ENCODE measurements around the gene UBE2I. TPM values are rescaled to one million over a fixed set of nuclear protein-coding genes. Genes with fewer than 3 reads are reported as not detected.
"Not testable (repeated sequence)": the region's sequence is repeated elsewhere in the genome, so short reads cannot be mapped to it uniquely, and the experiment has no call there.

Gene UBE2I
- total RNA-seq, 1 donor from 2014 or later, result 256 TPM

DNA sequence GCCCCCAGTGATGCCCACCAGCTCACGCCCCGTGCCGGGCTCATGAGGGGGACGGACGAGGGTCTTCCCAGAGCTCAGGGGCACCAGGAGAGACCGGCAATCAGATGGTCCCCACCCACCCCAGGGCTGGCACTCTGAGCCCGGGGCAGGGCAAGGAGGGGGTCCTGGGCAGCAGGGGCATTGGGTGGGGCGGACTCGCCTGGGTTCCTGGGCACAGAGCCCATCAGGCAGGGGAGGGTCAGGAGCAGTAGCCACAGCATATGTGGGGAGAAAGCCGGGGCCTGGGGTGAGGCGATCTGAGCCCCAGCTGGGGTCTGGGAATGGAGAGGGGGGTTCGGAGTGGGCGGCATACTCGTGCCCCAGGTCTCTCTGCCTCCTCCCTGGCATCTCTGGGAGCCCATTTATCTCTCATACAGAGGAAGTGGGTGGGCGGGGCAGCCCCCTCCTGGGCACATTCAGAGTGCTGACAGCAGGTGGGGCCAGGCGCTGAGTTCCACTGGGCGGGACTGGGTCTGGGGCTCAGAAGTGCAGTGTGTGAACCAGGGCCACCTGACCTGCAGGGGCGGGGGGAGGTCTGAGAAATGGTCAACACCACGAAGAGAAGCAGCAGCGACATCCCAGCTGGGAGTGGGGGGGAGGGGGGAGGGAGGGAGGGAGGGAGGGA lies 20.5 kb upstream of the UBE2I start:
- H3K9me3 Mint-ChIP-seq (ENCODE audit: unreplicated experiment), result peaks cover 2% of the 10 kb centered on the region
- TF ChIP-seq, protein P1, sequence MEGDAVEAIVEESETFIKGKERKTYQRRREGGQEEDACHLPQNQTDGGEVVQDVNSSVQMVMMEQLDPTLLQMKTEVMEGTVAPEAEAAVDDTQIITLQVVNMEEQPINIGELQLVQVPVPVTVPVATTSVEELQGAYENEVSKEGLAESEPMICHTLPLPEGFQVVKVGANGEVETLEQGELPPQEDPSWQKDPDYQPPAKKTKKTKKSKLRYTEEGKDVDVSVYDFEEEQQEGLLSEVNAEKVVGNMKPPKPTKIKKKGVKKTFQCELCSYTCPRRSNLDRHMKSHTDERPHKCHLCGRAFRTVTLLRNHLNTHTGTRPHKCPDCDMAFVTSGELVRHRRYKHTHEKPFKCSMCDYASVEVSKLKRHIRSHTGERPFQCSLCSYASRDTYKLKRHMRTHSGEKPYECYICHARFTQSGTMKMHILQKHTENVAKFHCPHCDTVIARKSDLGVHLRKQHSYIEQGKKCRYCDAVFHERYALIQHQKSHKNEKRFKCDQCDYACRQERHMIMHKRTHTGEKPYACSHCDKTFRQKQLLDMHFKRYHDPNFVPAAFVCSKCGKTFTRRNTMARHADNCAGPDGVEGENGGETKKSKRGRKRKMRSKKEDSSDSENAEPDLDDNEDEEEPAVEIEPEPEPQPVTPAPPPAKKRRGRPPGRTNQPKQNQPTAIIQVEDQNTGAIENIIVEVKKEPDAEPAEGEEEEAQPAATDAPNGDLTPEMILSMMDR (IDR thresholded peaks at IDR 0.05; ENCODE audit: partially characterized antibody, unreplicated experiment), result no peak
- H3K36me3 Mint-ChIP-seq (ENCODE audit: unreplicated experiment), result no peaks in the 10 kb centered on the region
- no peak overlapping the region for H3K27ac Mint-ChIP-seq (ENCODE audit: unreplicated experiment)
- peaks cover 6% of the 10 kb centered on the region for H3K27me3 Mint-ChIP-seq (ENCODE audit: unreplicated experiment)
- H3K4me3 Mint-ChIP-seq (ENCODE audit: unreplicated experiment), result no peak overlapping the region
- peaks cover 13% of the 10 kb centered on the region for H3K4me1 Mint-ChIP-seq (ENCODE audit: low read depth, unreplicated experiment)
- no peak for DNase-seq

DNA sequence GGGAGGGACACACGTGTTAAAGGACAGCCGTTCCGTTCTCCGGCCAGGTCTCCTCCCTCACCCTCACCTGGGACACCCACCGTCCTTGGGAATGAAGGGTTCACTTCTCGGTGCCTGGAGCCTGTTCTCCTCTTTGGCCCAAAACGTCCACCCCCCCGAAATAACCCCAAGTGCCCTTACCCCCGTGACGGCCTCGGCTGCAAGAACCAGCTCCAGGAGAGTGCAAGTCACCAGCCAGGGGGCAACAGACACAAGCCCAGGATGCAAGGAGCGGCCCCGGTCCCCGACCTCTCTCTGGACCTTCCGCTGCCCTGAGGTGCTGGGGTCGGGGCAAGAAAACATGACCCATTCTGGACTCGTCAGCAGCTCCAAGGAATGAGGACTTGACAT lies 20.0 kb upstream of the UBE2I start:
- TF ChIP-seq, protein P1 (IDR thresholded peaks at IDR 0.05; ENCODE audit: partially characterized antibody, unreplicated experiment), result no peak
- no peak overlapping the region for H3K27ac Mint-ChIP-seq (ENCODE audit: unreplicated experiment)
- H3K9me3 Mint-ChIP-seq (ENCODE audit: unreplicated experiment), result peaks cover 2% of the 10 kb centered on the region
- H3K4me1 Mint-ChIP-seq (ENCODE audit: low read depth, unreplicated experiment), result peaks cover 15% of the 10 kb centered on the region
- no peak for DNase-seq
- peak overlapping the region; percentile 34 for H3K4me3 Mint-ChIP-seq (ENCODE audit: unreplicated experiment)
- H3K36me3 Mint-ChIP-seq (ENCODE audit: unreplicated experiment), result no peaks in the 10 kb centered on the region
- H3K27me3 Mint-ChIP-seq (ENCODE audit: unreplicated experiment), result peaks cover 4% of the 10 kb centered on the region

DNA sequence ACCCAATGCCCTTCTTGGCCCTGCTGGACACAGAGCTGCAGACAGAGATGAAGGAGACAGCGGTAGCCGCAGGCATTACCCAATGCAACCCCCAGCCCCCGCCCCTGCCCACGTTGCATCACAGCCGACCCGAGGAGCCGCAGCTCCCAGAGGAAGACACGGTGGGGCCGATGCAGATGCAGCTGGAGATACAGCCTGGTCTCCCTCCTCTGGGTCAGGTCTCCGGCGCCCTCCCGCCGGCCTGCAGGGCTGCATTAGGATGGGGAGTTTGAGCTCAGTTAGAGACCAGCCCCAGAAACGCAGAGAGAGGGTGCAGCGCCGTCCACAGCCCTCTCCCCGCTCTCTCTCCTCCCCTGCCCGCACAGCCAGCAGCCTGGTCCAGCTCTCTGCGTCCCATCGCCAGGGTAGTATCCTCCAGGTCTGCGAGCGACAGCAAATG lies 19.4 kb upstream of the UBE2I start:
- peaks cover 6% of the 10 kb centered on the region for H3K27me3 Mint-ChIP-seq (ENCODE audit: unreplicated experiment)

DNA sequence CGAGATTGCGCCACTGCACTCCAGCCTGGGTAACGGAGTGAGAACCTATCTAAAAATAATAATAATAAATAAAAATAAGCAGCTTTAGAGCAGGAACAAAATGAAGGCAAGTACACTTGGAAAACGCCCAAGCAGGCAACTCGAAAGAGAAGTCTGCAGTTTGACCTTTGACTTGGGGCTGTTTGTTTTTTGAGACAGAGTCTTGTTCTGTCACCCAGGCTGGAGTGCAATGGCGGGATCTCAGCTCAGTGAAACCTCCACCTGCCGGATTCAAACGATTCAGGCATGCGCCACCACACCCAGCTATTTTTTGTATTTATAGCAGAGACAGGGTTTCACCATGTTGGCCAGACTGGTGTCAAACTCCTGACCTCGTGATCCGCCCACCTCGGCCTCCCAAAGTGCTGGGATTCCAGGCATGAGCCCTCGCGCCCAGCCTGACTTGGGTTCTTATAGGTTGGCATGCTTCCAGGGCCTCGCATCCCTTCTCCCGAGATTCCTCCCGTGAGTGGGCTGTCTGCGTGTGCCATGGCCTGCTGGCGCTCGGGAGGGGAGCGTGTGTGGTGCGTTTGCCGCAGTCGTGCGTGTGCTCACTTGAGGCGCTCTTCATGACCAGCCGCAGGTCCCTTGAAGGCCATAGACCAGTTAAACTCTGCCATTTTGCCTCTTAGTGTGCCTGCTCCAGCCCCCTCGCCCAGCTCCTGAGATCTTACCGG lies 18.4 kb upstream of the UBE2I start:
- Mint-ChIP-seq H3K9me3 (ENCODE audit: unreplicated experiment) (peaks cover 2% of the 10 kb centered on the region), H3K27ac (ENCODE audit: unreplicated experiment) (no peak overlapping the region), H3K4me1 (ENCODE audit: low read depth, unreplicated experiment) (peaks cover 13% of the 10 kb centered on the region), H3K36me3 (ENCODE audit: unreplicated experiment) (no peaks in the 10 kb centered on the region), H3K4me3 (ENCODE audit: unreplicated experiment) (no peak overlapping the region), H3K27me3 (ENCODE audit: unreplicated experiment) (peaks cover 6% of the 10 kb centered on the region)
- no peak for DNase-seq
- TF ChIP-seq, protein P1 (IDR thresholded peaks at IDR 0.05; ENCODE audit: partially characterized antibody, unreplicated experiment), result no peak

More for the DNA sequence above, 19.4 kb upstream of the UBE2I start:
- peaks cover 16% of the 10 kb centered on the region for H3K4me1 Mint-ChIP-seq (ENCODE audit: low read depth, unreplicated experiment)
- peak overlapping the region; percentile 34 for H3K4me3 Mint-ChIP-seq (ENCODE audit: unreplicated experiment)
- TF ChIP-seq, protein P1 (IDR thresholded peaks at IDR 0.05; ENCODE audit: partially characterized antibody, unreplicated experiment), result no peak
- no peak overlapping the region for H3K27ac Mint-ChIP-seq (ENCODE audit: unreplicated experiment)
- peaks cover 2% of the 10 kb centered on the region for H3K9me3 Mint-ChIP-seq (ENCODE audit: unreplicated experiment)
- no peaks in the 10 kb centered on the region for H3K36me3 Mint-ChIP-seq (ENCODE audit: unreplicated experiment)
- peak; percentile 67 for DNase-seq

DNA sequence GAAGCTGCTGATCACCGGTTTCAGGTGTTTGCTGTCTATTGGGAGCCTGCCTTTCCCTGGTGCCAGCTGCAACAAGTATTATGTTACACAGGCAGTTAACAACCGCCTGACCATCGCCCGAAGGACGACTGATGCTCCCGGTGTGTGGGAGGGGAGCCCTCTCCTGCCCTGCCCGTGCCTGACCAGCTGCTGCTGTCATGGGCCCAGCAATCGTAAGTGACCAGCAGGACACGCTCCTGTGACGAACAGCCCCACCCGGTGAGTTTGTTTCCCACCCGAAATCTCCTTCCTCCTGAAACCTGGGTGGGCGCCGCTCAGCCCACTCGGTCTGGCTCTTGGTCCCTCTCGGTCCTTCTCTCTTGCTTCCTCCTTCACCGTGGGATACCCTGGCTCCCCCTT lies 17.9 kb upstream of the UBE2I start:
- Mint-ChIP-seq H3K4me3 (ENCODE audit: unreplicated experiment) (peak overlapping the region; percentile 25), H3K9me3 (ENCODE audit: unreplicated experiment) (peaks cover 2% of the 10 kb centered on the region), H3K27me3 (ENCODE audit: unreplicated experiment) (peaks cover 6% of the 10 kb centered on the region), H3K36me3 (ENCODE audit: unreplicated experiment) (no peaks in the 10 kb centered on the region), H3K27ac (ENCODE audit: unreplicated experiment) (no peak overlapping the region), H3K4me1 (ENCODE audit: low read depth, unreplicated experiment) (peaks cover 13% of the 10 kb centered on the region)
- DNase-seq, result no peak
- TF ChIP-seq, protein P1 (IDR thresholded peaks at IDR 0.05; ENCODE audit: partially characterized antibody, unreplicated experiment), result no peak

DNA sequence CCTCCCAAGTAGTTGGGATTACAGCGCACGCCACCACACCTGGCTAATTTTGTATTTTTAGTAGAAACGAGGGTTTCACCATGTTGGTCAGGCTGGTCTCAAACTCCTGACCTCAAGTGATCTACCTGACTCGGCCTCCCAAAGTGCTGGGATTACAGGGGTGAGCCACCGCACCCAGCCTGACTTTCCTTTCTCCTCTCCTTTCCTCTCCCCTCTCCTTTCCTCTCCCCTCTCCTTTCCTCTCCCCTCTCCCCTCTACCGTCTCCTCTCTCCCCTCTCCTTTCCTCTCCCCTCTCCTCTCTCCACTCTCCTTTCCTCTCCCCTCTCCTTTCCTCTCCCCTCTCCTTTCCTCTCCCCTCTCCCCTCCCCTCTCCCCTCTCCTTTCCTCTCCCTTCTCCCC lies 17.2 kb upstream of the UBE2I start:
- H3K9me3 Mint-ChIP-seq (ENCODE audit: unreplicated experiment); H3K27ac Mint-ChIP-seq (ENCODE audit: unreplicated experiment); H3K4me3 Mint-ChIP-seq (ENCODE audit: unreplicated experiment); H3K27me3 Mint-ChIP-seq (ENCODE audit: unreplicated experiment); DNase-seq; H3K36me3 Mint-ChIP-seq (ENCODE audit: unreplicated experiment): not testable (repeated sequence)
- H3K4me1 Mint-ChIP-seq (ENCODE audit: low read depth, unreplicated experiment), result peaks cover 13% of the 10 kb centered on the region

DNA sequence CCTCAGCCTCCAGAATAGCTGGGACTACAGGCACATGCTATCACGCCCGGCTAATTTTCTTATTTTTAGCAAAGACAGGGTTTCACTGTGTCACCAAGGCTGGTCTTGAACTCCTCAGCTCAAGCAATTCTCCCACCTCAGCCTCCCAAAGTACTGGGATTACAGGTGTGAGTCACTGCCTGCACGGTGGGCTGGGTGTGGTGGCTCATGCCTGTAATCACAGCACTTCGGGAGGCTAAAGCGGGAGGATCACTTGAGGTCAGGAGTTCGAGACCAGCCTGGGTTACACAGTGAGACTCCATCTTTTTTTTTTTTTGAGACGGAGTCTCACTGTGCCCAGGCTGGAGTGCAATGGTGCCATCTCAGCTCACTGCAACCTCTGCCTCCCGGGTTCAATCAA lies 16.6 kb upstream of the UBE2I start:
- not testable (repeated sequence) for DNase-seq; H3K9me3 Mint-ChIP-seq (ENCODE audit: unreplicated experiment)
- H3K4me1 Mint-ChIP-seq (ENCODE audit: low read depth, unreplicated experiment), result peaks cover 13% of the 10 kb centered on the region

More for the DNA sequence above, 16.6 kb upstream of the UBE2I start:
- not testable (repeated sequence) for H3K4me3 Mint-ChIP-seq (ENCODE audit: unreplicated experiment); H3K27me3 Mint-ChIP-seq (ENCODE audit: unreplicated experiment); H3K36me3 Mint-ChIP-seq (ENCODE audit: unreplicated experiment); H3K27ac Mint-ChIP-seq (ENCODE audit: unreplicated experiment)
